GM21528 (cell line): Measurements from ENCODE around the gene HSPA12A.

ENCODE experiments used
- ATAC-seq: cut with Tn5 transposase; IDR thresholded peaks from one replicate; pipeline ENCODE4 v1.9.1; 2021; ENCODE audit warnings: mild to moderate bottlenecking, moderate library complexity; ENCODE audit not compliant: unreplicated experiment, low FRiP score

The HSPA12A gene

GRCh38 chr10:116673866-116674265 lies 68.5 kb downstream of the HSPA12A start:
- ATAC-seq = no peak

DNA sequence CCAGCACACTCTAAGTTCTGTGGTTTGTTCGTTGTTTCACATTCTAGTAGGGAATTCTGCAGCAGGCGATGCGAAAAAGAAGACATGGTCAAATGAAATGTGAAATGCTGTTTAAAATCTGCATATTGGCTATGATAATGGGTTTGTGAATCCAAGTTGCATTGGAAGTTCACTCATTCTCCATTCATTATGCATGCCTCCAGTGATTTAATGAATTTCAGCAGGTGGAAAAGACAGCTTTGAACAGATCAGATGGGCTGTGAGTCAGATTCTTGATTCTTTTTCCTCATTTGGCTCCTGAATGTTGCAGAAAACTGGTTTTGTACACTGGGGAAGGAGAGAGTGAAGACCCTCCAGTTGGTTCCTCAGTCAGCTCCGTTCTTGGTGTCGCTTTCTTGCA lies 69.5 kb downstream of the HSPA12A start:
- ATAC-seq = no peak

GRCh38 chr10:116671274-116671926 lies 71.0 kb downstream of the HSPA12A start:
- ATAC-seq = no peak

DNA sequence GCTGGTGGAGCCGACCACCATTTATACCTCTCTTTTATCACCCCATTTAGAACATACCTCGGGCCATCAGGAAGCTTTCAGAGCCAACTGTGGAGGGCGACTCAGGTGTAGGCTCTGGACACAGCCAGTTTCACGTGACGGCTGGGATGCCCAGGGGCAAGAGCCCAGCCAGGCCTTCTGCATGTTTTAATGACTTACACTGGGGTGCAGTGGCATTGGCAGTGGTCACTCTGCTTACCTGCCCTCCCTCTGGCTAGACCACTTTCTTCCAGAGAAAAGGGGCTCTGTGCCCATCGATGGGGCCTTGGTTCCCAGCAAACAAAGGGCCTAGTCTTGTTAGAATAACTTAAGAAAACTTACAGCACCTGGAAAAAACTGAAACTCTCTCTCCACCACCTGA lies 71.7 kb downstream of the HSPA12A start:
- no peak for ATAC-seq

- ATAC-seq = no peak
Observed at GRCh38 chr10:116669832-116670644, 72.3 kb downstream of the HSPA12A start.

DNA sequence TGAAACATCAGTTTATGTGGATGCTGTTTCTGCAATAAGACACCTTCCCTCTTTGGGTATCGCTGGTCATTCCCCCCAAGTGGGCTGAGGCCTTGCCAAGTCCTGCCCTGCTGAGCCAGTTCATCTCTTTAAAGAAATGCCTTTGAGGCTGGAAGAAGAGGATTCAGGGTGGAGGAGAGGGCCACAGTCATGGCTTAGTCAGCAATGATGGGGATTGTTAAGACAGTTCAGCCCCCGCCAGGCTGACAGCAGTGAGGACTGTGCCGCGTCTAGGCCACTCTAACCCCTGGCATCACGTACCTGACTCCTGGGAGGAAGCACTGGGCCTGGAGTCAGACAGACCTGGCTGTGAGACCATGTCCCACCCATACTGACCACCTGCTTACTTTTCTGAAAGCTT lies 73.3 kb downstream of the HSPA12A start:
- no peak for ATAC-seq

- no peak for ATAC-seq
Observed at GRCh38 chr10:116668446-116668845, 73.9 kb downstream of the HSPA12A start.

GRCh38 chr10:116668018-116668417 lies 74.3 kb downstream of the HSPA12A start:
- no peak for ATAC-seq

DNA sequence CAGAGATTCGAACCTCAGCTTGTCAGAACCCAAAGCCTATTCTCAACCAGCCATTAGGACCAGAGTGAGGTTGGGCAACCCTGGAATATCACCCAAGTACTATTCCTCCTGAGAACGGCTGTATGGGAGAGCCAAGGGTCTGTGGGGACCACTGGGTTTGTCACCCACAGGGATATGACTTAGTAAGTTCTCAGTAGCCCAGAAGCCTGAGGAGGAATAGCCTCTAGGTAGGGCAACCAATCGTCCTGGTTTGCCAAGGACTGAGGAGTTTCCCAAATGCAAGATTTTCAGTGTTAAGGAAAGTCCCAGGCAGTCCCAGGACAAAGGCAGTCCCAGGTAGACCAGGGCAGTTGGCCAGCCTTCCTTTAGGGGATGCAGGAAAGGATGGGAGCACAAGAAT lies 74.9 kb downstream of the HSPA12A start:
- ATAC-seq = no peak

GRCh38 chr10:116665541-116666125 lies 76.7 kb downstream of the HSPA12A start:
- no peak for ATAC-seq

GRCh38 chr10:116664631-116665030 lies 77.7 kb downstream of the HSPA12A start:
- ATAC-seq = no peak

DNA sequence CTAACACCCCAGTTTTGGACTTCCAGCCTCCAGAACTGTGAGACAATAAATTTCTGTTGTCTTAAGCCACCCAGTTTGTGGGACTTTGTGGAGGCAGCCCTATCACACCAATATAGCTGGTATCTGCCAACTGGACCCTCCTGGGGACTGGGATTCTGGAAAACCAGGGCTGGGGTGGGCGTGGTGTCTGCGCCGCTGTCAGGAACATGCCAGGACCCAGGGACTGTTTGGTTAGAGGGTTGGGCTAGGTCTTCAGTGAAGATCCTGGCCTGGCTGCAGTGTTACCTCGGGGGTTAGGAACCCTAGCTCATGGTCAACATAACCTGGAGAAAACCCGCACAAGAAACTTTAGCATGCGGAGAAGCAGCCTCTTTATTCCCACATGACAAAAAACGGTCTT lies 79.0 kb downstream of the HSPA12A start:
- no peak for ATAC-seq

DNA sequence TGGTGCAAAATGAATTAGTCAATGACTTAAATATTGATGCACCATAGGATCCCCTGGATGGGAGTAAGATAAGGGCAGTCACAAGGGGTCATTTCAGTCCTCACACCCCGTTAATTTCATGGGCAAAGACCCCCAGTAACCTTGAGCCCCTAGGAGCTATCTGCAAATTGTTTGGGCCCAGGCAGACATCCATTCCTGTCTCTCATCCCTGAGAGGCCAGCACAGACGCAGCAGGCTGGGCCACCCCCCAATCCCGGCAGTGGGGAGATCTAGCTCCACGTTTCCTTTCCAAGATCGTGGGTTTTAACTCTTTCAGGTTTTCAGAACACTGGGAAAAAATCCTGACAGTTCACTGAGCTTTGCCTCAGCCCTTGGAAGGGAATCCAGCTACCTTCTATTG lies 81.5 kb downstream of the HSPA12A start:
- ATAC-seq = no peak

GRCh38 chr10:116659049-116659670 lies 83.2 kb downstream of the HSPA12A start:
- ATAC-seq = no peak

GRCh38 chr10:116657863-116658551 lies 84.4 kb downstream of the HSPA12A start:
- no peak for ATAC-seq

GRCh38 chr10:116656044-116656443 lies 86.3 kb downstream of the HSPA12A start:
- ATAC-seq = no peak

DNA sequence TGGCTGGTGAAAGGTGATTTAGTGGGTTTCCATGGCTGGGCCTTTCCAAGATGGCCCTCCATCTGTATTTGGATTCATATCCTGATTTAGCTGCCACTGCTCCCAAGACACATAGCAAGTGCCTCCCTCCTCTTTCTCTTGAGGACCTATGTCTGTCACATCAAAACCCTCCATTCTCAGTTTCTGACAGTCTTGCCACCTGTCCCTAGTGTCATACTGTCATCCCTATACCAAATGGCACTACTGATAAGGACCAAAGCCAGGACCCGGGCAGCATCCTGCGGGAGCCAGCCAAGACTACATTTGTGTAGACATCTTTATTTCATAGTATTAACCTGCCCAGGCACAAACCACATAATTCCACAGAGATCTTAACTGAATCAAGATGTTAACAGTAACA lies 86.8 kb downstream of the HSPA12A start:
- ATAC-seq = no peak

DNA sequence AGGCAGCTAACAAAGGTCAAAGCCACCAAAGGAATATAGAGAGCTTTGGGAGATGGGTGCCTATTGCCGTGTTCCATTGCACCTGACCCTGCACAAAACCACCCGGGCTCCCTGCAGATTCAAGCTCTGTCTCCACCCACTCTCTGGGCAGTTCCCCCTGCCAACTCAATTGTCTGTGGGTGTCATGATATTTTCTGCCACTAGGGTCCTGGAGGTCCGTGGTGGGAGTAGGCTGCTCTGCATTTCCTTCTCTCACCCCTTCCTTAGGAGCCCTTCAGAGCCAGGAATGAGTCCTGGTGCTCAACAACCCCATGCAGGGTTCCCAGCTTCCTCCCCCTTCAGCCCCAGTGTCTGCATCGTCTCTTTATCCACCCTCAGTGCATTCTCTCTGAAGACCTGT lies 87.5 kb downstream of the HSPA12A start:
- ATAC-seq = peak; percentile 67

GRCh38 chr10:116653885-116654284 lies 88.5 kb downstream of the HSPA12A start:
- no peak for ATAC-seq

DNA sequence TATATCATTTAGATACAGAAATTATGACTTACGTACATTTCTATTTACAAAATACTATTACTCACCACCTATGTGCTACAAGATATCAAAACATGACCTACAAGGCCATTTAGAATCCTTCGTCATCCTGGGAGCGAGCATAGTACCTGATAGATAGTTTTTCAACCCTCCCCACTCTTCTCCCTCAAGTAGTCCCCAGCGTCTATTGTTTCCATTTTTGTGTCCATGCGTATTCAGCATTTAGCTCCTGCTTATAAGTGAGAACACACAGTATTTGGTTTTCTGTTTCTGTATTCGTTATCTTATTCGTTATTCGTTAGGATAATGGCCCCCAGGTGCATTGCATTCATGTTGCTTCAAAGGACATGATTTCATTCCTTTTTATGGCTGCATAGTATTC lies 93.5 kb downstream of the HSPA12A start:
- ATAC-seq = no peak

- no peak for ATAC-seq
Observed at GRCh38 chr10:116646502-116646901, 95.9 kb downstream of the HSPA12A start.
